Fibroblast of lung (primary cell): ENCODE results near the gene ALX3. TPM values are rescaled to one million over a fixed set of nuclear protein-coding genes. Genes with fewer than 3 reads are reported as not detected.

Experiments used
- DNase-seq, 2 donors: peaks; one replicate each; pipeline versions ENCODE4 v3.0.0 to v3.0.0-alpha.2; 2010; ENCODE audit warnings: low read depth in 2 of 2
- H2AFZ ChIP-seq: 2 replicates; pipeline ENCODE4 v1.5.1; 2012; ENCODE audit warnings: low read length, control low read depth, inconsistent platforms
- H3K27ac ChIP-seq: 2 replicates; pipeline ENCODE4 v1.5.1; 2011; ENCODE audit warnings: low read length, control low read depth; ENCODE audit not compliant: insufficient read depth
- H3K27me3 ChIP-seq: 2 replicates; pipeline ENCODE4 v1.5.1; 2011; ENCODE audit warnings: mild to moderate bottlenecking, low read length; ENCODE audit not compliant: control insufficient read depth, insufficient read depth
- H3K36me3 ChIP-seq: 2 replicates; pipeline ENCODE4 v1.5.1; 2011; ENCODE audit warnings: low read length; ENCODE audit not compliant: control insufficient read depth, insufficient read depth
- H3K4me1 ChIP-seq: 2 replicates; pipeline ENCODE4 v1.5.1; 2011; ENCODE audit warnings: low read length; ENCODE audit not compliant: control insufficient read depth, insufficient read depth; ENCODE audit errors: extremely low read depth
- H3K4me2 ChIP-seq: 2 replicates; pipeline ENCODE4 v1.5.1; 2011; ENCODE audit warnings: low read length, control low read depth; ENCODE audit not compliant: insufficient read depth; ENCODE audit errors: extremely low read depth
- H3K4me3 ChIP-seq, 4 experiments: fragments of 200-600 bp in 1 of 4; sonication (generic) in 1 of 4; replicated peaks in 1 of 4; 2 replicates each; pipeline ENCODE4 v1.5.1; 2011 to 2016; ENCODE audit warnings: low read length in 4 of 4, low read depth in 3 of 4, mild to moderate bottlenecking in 3 of 4, control low read depth in 2 of 4, inconsistent platforms in 1 of 4, mixed read lengths in 1 of 4; ENCODE audit not compliant: insufficient read depth in 1 of 4; ENCODE audit errors: control extremely low read depth in 1 of 4
- H3K79me2 ChIP-seq: 2 replicates; pipeline ENCODE4 v1.5.1; 2012; ENCODE audit warnings: mild to moderate bottlenecking, low read length, inconsistent platforms; ENCODE audit not compliant: control insufficient read depth, insufficient read depth
- H3K9ac ChIP-seq: 2 replicates; pipeline ENCODE4 v1.5.1; 2011; ENCODE audit warnings: mild to moderate bottlenecking, low read length, control low read depth; ENCODE audit not compliant: insufficient read depth
- H3K9me3 ChIP-seq: 2 replicates; pipeline ENCODE4 v1.5.1; 2012; ENCODE audit warnings: low read depth, low read length; ENCODE audit not compliant: control insufficient read depth, insufficient read depth
- H4K20me1 ChIP-seq: 2 replicates; pipeline ENCODE4 v1.5.1; 2011; ENCODE audit warnings: low read length; ENCODE audit not compliant: control insufficient read depth, insufficient read depth; ENCODE audit errors: extremely low read depth
- CTCF ChIP-seq, 2 donors: IDR thresholded peaks in 1 of 2; conservative IDR thresholded peaks in 1 of 2; 1 replicate in 1 of 2; 2 replicates in 1 of 2; pipeline ENCODE4 v1.5.1; 2011 to 2012; ENCODE audit warnings: low read length in 2 of 2, control low read depth in 1 of 2, inconsistent platforms in 1 of 2, low read depth in 1 of 2, mild to moderate bottlenecking in 1 of 2
- EZH2 ChIP-seq: IDR thresholded peaks from 2 replicates; pipeline ENCODE4 v1.5.1; 2012; ENCODE audit warnings: low read length, control low read depth, mild to moderate bottlenecking; ENCODE audit errors: missing control alignments
- polyA plus RNA-seq, 2 donors: library from polyadenylated mRNA; depleted of rRNA in 1 of 2; stranded (reverse) in 1 of 2; unstranded in 1 of 2; fragments of >200 nt; gene quantifications; 2 replicates each; pipeline ENCODE4 v1.2.1, GENCODE V29; 2011 to 2012; ENCODE audit warnings: missing spikeins in 1 of 2
- total RNA-seq: library from RNA; depleted of rRNA; stranded (reverse); fragments of >200 nt; gene quantifications from 2 replicates; pipeline ENCODE4 v1.2.1, GENCODE V29; 2014

The ALX3 gene
- total and polyA plus RNA-seq, 2 donors (not counting 1 experiment from before 2014, with no cell fraction given) = not detected

- Histone ChIP-seq H3K4me1 (peaks cover 2% of the 10 kb centered on the region), H3K27me3 (no peaks in the 10 kb centered on the region), H3K9me3 (no peaks in the 10 kb centered on the region), H3K36me3 (peaks cover 8% of the 10 kb centered on the region), H4K20me1 (no peaks in the 10 kb centered on the region), H2AFZ (peak within 1 kb of the TSS; percentile 93), H3K27ac (peak within 1 kb of the TSS; percentile 85), H3K79me2 (peaks cover 24% of the 10 kb centered on the region), H3K9ac (peak within 1 kb of the TSS; percentile 95), H3K4me3 (peak within 1 kb of the TSS; percentile 87 to 97 (median 91)), H3K4me2 (peak within 1 kb of the TSS; percentile 98)
- peak; percentile 94 to 98 for DNase-seq
- TF ChIP-seq CTCF (conservative IDR thresholded peaks at IDR 0.05 in 1 of 2, IDR thresholded peaks at IDR 0.05 in 1 of 2; ENCODE audit: low read depth in 1 of 2, low read length in 2 of 2) (no peak), EZH2 (no peak)
Measured at GRCh38 chr1:110034451-110035235, 35.8 kb downstream of the ALX3 start, which contains the start of gene STRIP1. Gene STRIP1 (plus strand): TSS chr1:110034624. CDS start chr1:110034638, 14 bp downstream.

DNA sequence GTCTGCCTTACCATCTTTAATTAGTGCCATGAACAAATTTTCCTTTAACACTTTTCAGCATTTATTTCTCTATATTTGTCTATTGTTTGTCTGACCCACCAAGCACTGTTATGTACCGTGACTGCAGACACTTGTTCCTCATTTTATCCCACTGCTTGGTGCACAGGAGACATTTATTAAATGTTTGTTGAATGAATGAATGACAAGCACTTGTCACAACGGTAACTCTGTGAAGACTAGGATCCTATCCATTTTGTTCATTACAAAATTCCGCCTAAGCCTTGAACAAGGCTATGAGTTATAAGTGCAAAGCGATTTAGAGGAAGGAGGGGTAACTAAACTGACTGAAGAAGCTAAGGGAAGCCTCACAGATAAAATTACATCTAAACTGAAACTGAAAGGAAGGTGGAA lies 36.4 kb downstream of the ALX3 start:
- no peak overlapping the region for H3K9ac ChIP-seq
- no peak for TF ChIP-seq EZH2
- no peak for TF ChIP-seq CTCF (conservative IDR thresholded peaks at IDR 0.05 in 1 of 2, IDR thresholded peaks at IDR 0.05 in 1 of 2; ENCODE audit: low read depth in 1 of 2, low read length in 2 of 2)

GRCh38 chr1:110033421-110033820 lies 37.1 kb downstream of the ALX3 start:
- Histone ChIP-seq H2AFZ (peak overlapping the region; percentile 9), H3K27ac (no peak overlapping the region), H3K4me2 (no peak overlapping the region), H3K4me3 (no peak overlapping the region), H4K20me1 (no peaks in the 10 kb centered on the region), H3K27me3 (no peaks in the 10 kb centered on the region), H3K79me2 (peaks cover 24% of the 10 kb centered on the region), H3K4me1 (peaks cover 2% of the 10 kb centered on the region), H3K9me3 (no peaks in the 10 kb centered on the region), H3K9ac (no peak overlapping the region), H3K36me3 (peaks cover 3% of the 10 kb centered on the region)
- TF ChIP-seq CTCF (conservative IDR thresholded peaks at IDR 0.05 in 1 of 2, IDR thresholded peaks at IDR 0.05 in 1 of 2; ENCODE audit: low read depth in 1 of 2, low read length in 2 of 2) (no peak), EZH2 (no peak)
- DNase-seq = no peak

More for the DNA sequence above, 36.4 kb downstream of the ALX3 start:
- peaks cover 4% of the 10 kb centered on the region for H3K36me3 ChIP-seq
- no peak for DNase-seq
- no peaks in the 10 kb centered on the region for H4K20me1 ChIP-seq
- peak overlapping the region; percentile 93 for H3K4me2 ChIP-seq
- peak overlapping the region; percentile 46 for H3K27ac ChIP-seq
- peak overlapping the region; percentile 41 to 97 (median 78) for H3K4me3 ChIP-seq
- peaks cover 24% of the 10 kb centered on the region for H3K79me2 ChIP-seq
- H3K27me3 ChIP-seq = no peaks in the 10 kb centered on the region
- peaks cover 2% of the 10 kb centered on the region for H3K4me1 ChIP-seq
- peak overlapping the region; percentile 93 for H2AFZ ChIP-seq
- no peaks in the 10 kb centered on the region for H3K9me3 ChIP-seq
